ENCODE results near the gene ANKRD40CL. TPM values are rescaled to one million over a fixed set of nuclear protein-coding genes. Genes with fewer than 3 reads are reported as not detected.

ANKRD40CL gene, protein sequence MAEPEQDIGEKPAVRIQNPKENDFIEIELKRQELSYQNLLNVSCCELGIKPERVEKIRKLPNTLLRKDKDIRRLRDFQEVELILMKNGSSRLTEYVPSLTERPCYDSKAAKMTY
- total RNA-seq = not detected in 2 replicates

GRCh38 chr17:50767446-50767845, at the start of gene ANKRD40CL:
TSS of gene ANKRD40CL (minus strand) at chr17:50767518. CDS start at chr17:50766913, 605 bp downstream.

DNA sequence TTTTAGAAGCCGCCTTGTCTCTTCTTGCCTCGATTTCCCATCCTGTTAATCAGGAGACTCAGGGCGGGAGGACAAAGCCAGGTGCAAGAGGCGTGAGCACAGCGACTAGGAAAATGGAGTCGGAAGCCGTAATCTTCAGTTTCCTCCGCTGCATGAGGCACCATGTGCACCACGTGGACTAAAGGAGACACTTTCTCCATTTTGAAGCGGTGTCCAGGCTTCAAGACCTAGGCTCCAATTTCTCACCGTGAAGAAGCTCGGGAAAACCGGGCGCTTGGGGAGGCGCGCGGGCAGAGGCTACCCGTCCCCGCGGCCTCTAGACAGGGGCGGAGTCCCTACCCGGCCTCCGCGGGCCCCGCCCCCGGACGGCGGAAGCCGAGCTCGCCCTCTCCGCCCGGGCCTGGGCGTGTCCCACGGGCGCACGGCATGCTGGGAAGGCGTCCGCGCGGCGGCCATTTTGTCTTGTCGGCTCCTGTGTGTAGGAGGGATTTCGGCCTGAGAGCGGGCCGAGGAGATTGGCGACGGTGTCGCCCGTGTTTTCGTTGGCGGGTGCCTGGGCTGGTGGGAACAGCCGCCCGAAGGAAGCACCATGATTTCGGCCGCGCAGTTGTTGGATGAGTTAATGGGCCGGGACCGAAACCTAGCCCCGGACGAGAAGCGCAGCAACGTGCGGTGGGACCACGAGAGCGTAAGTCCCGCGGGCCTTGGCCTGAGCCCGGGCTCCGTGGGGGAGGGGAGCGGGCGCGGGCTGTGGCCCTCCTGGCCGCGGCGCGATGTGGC, 48.0 kb downstream of the ANKRD40CL start, which contains the start of gene LUC7L3:
Gene LUC7L3, plus strand, starts transcription at position 460 of the 780 bp plus-strand sequence. Its CDS starts 130 bp downstream, at position 590.

Small RNA genes within 50 kb of the gene (small RNA-seq; reads per million reads assigned to genes)
- gene AC005921.1 (ENCODE audit: low replicate concordance) = not detected
- gene MIR8059 (ENCODE audit: low replicate concordance) = not detected

Other genes starting within 250 kb of the ANKRD40CL start
- not detected in 2 replicates for gene EPN3, start 234.8 kb downstream of the ANKRD40CL start, total RNA-seq
- gene SPATA20, start 220.3 kb downstream of the ANKRD40CL start, total RNA-seq = 87.2 and 99.6 TPM in 2 replicates
- gene CACNA1G, start 206.8 kb downstream of the ANKRD40CL start, total RNA-seq = under 0.01 and 0.14 TPM in 2 replicates
- gene ABCC3, start 132.6 kb downstream of the ANKRD40CL start, total RNA-seq = 31.1 and 85.8 TPM in 2 replicates
- 35.2 and 63.3 TPM in 2 replicates for gene ANKRD40, start 59.6 kb downstream of the ANKRD40CL start, total RNA-seq
- 14.2 and 16.6 TPM in 2 replicates for gene LUC7L3, start 47.9 kb downstream of the ANKRD40CL start, total RNA-seq
- not detected in 2 replicates for gene WFIKKN2, start 68.1 kb upstream of the ANKRD40CL start, total RNA-seq
- 11.0 and 20.8 TPM in 2 replicates for gene TOB1, start 98.8 kb upstream of the ANKRD40CL start, total RNA-seq